H9 (cell line): ENCODE measurements around the gene MGAT5B. TPM values are rescaled to one million over a fixed set of nuclear protein-coding genes. Genes with fewer than 3 reads are reported as not detected.

Experiments
- DNase-seq: peaks from one replicate; pipeline ENCODE4 v3.0.0-alpha.2; 2017
- H2AFZ ChIP-seq: one replicate; pipeline ENCODE4 v1.6.1; 2013; ENCODE audit warnings: mild to moderate bottlenecking, low read length, control low read depth, moderate library complexity
- H2AK5ac ChIP-seq: 2 replicates; pipeline ENCODE4 v1.6.1; 2013; ENCODE audit warnings: low read length, control low read depth, mixed read lengths; ENCODE audit not compliant: insufficient read length
- H2BK120ac ChIP-seq: one replicate; pipeline ENCODE4 v1.6.1; 2013; ENCODE audit warnings: low read depth, mild to moderate bottlenecking, low read length, control low read depth, inconsistent platforms; ENCODE audit not compliant: poor library complexity, severe bottlenecking
- H2BK12ac ChIP-seq: 2 replicates; pipeline ENCODE4 v1.6.1; 2013; ENCODE audit warnings: low read length, control low read depth, mixed read lengths, low read depth; ENCODE audit not compliant: insufficient read length
- H2BK15ac ChIP-seq: 2 replicates; pipeline ENCODE4 v1.6.1; 2013; ENCODE audit warnings: low read depth, low read length, control low read depth
- H2BK20ac ChIP-seq: one replicate; pipeline ENCODE4 v1.6.1; 2013; ENCODE audit warnings: low read depth, mild to moderate bottlenecking, low read length, control low read depth, inconsistent platforms; ENCODE audit not compliant: poor library complexity, severe bottlenecking
- H2BK5ac ChIP-seq: 2 replicates; pipeline ENCODE4 v1.6.1; 2013; ENCODE audit warnings: low read length, control low read depth, mixed read lengths; ENCODE audit not compliant: insufficient read length
- H3K14ac ChIP-seq: 2 replicates; pipeline ENCODE4 v1.6.1; 2013; ENCODE audit warnings: low read length, control low read depth; ENCODE audit not compliant: insufficient read depth
- H3K18ac ChIP-seq: 2 replicates; pipeline ENCODE4 v1.6.1; 2013; ENCODE audit warnings: low read depth, mild to moderate bottlenecking, mixed read lengths, low read length, control low read depth; ENCODE audit not compliant: insufficient read length
- H3K23ac ChIP-seq: 2 replicates; pipeline ENCODE4 v1.6.1; 2013; ENCODE audit warnings: low read length, control low read depth, mixed read lengths, low read depth; ENCODE audit not compliant: insufficient read length
- H3K23me2 ChIP-seq: 2 replicates; pipeline ENCODE4 v1.6.1; 2013; ENCODE audit warnings: low read depth, mild to moderate bottlenecking, mixed read lengths, low read length, control low read depth; ENCODE audit not compliant: insufficient read length, poor library complexity, severe bottlenecking
- H3K27ac ChIP-seq: 2 replicates; pipeline ENCODE4 v1.5.1; 2013; ENCODE audit warnings: low read length, control low read depth, mixed read lengths, low read depth; ENCODE audit not compliant: insufficient read length
- H3K27me3 ChIP-seq: 2 replicates; pipeline ENCODE4 v1.6.1; 2013; ENCODE audit warnings: low read length, control low read depth, inconsistent platforms; ENCODE audit not compliant: insufficient read depth
- H3K4ac ChIP-seq: 2 replicates; pipeline ENCODE4 v1.6.1; 2013; ENCODE audit warnings: low read depth, mild to moderate bottlenecking, control low read depth, inconsistent platforms, low read length, moderate library complexity
- H3K4me1 ChIP-seq: 2 replicates; pipeline ENCODE4 v1.6.1; 2013; ENCODE audit warnings: low read length, control low read depth, inconsistent platforms; ENCODE audit not compliant: insufficient read depth
- H3K4me2 ChIP-seq: 2 replicates; pipeline ENCODE4 v1.6.1; 2013; ENCODE audit warnings: low read length, control low read depth, mixed read lengths; ENCODE audit not compliant: insufficient read length, insufficient read depth
- H3K56ac ChIP-seq: 2 replicates; pipeline ENCODE4 v1.6.1; 2013; ENCODE audit warnings: low read depth, mild to moderate bottlenecking, mixed read lengths, low read length, control low read depth; ENCODE audit not compliant: insufficient read length
- H3K79me1 ChIP-seq: 2 replicates; pipeline ENCODE4 v1.6.1; 2013; ENCODE audit warnings: low read depth, mild to moderate bottlenecking, moderate library complexity, low read length, control low read depth, inconsistent platforms; ENCODE audit not compliant: insufficient read depth, poor library complexity, severe bottlenecking
- H3K79me2 ChIP-seq: 2 replicates; pipeline ENCODE4 v1.6.1; 2013; ENCODE audit warnings: low read length, control low read depth, inconsistent platforms; ENCODE audit not compliant: insufficient read depth
- H3K9ac ChIP-seq: 2 replicates; pipeline ENCODE4 v1.6.1; 2013; ENCODE audit warnings: low read length, control low read depth, mixed read lengths; ENCODE audit not compliant: insufficient read length; ENCODE audit errors: extremely low read depth
- H3K9me3 ChIP-seq: one replicate; pipeline ENCODE4 v1.6.1; 2013; ENCODE audit warnings: low read depth, low read length, inconsistent platforms; ENCODE audit not compliant: control insufficient read depth
- H3T11ph ChIP-seq: one replicate; pipeline ENCODE4 v1.6.1; 2013; ENCODE audit warnings: mild to moderate bottlenecking, low read length, control low read depth, inconsistent platforms
- H4K20me1 ChIP-seq: one replicate; pipeline ENCODE4 v1.6.1; 2013; ENCODE audit not compliant: control insufficient read depth, insufficient read length, insufficient read depth
- H4K5ac ChIP-seq: 2 replicates; pipeline ENCODE4 v1.6.1; 2013; ENCODE audit warnings: low read depth, mild to moderate bottlenecking, mixed read lengths, low read length, control low read depth; ENCODE audit not compliant: insufficient read length
- H4K8ac ChIP-seq: replicated peaks from 2 replicates; pipeline ENCODE4 v1.6.1; 2013; ENCODE audit warnings: low read length, control low read depth, mixed read lengths, low read depth; ENCODE audit not compliant: insufficient read length
- H4K91ac ChIP-seq: 2 replicates; pipeline ENCODE4 v1.6.1; 2013; ENCODE audit warnings: low read depth, mild to moderate bottlenecking, moderate library complexity, mixed read lengths, low read length, control low read depth; ENCODE audit not compliant: insufficient read length
- H3K27ac Mint-ChIP-seq, 3 experiments: 2 replicates in 2 of 3; 3 replicates in 1 of 3; pipeline ENCODE4 v1.8.0; 2020 to 2021; ENCODE audit warnings: mixed read lengths in 3 of 3, mild to moderate bottlenecking in 1 of 3, moderate library complexity in 1 of 3
- H3K27me3 Mint-ChIP-seq: 2 replicates; pipeline ENCODE4 v1.8.0; 2021; ENCODE audit warnings: low read depth, mild to moderate bottlenecking, moderate library complexity, mixed read lengths
- H3K36me3 Mint-ChIP-seq, 3 experiments: 2 replicates in 2 of 3; 3 replicates in 1 of 3; pipeline ENCODE4 v1.8.0; 2020 to 2021; ENCODE audit warnings: low read depth in 3 of 3, mixed read lengths in 3 of 3; ENCODE audit not compliant: insufficient read depth in 1 of 3
- H3K4me1 Mint-ChIP-seq, 2 experiments: 2 replicates each; pipeline ENCODE4 v1.8.0; 2020; ENCODE audit warnings: mixed read lengths in 2 of 2
- H3K4me3 Mint-ChIP-seq, 2 experiments: 2 replicates in 1 of 2; 3 replicates in 1 of 2; pipeline ENCODE4 v1.8.0; 2020 to 2021; ENCODE audit warnings: mild to moderate bottlenecking in 2 of 2, mixed read lengths in 2 of 2, moderate library complexity in 1 of 2
- H3K9me3 Mint-ChIP-seq, 2 experiments: 2 replicates in 1 of 2; 3 replicates in 1 of 2; pipeline ENCODE4 v1.8.0; 2020; ENCODE audit warnings: mild to moderate bottlenecking in 2 of 2, mixed read lengths in 2 of 2, moderate library complexity in 1 of 2
- CTCF ChIP-seq: fragments of 200-600 bp; sonication (generic); conservative IDR thresholded peaks from 3 replicates; pipeline ENCODE4 v1.8.0; 2021; ENCODE audit warnings: antibody characterized with exemption, mild to moderate bottlenecking
- WGBS: extraction: QIAGEN DNeasy Blood & Tissue Kit; methylation state at CpG from one replicate; pipeline ENCODE4 v1.1.7; 2013; ENCODE audit warnings: missing lambda C conversion rate, low lambda C conversion rate, mixed read lengths; ENCODE audit not compliant: insufficient read length; ENCODE audit errors: extremely low coverage; 5-methylcytosine and 5-hydroxymethylcytosine counted together
- total RNA-seq: library from RNA; stranded (reverse); gene quantifications from 2 replicates; pipeline ENCODE4 v1.2.1, GENCODE V29; 2021

Gene MGAT5B
- total RNA-seq, 1 experiment from 2014 or later: 4.9 TPM

- Histone ChIP-seq H3K9ac (no peak overlapping the region), H3K27me3 (no peaks in the 10 kb centered on the region), H3K18ac (no peak overlapping the region), H3K56ac (no peak overlapping the region), H2BK120ac (no peak overlapping the region), H3K23ac (no peak overlapping the region), H3K79me1 (no peaks in the 10 kb centered on the region), H2AK5ac (no peak overlapping the region), H4K91ac (no peak overlapping the region), H3K4me2 (no peak overlapping the region), H3K9me3 (no peaks in the 10 kb centered on the region), H3K79me2 (no peaks in the 10 kb centered on the region), H2BK20ac (no peak overlapping the region), H3T11ph (no peak overlapping the region), H2BK15ac (no peak overlapping the region), H3K4ac (no peak overlapping the region), H3K27ac (no peak overlapping the region), H4K20me1 (no peaks in the 10 kb centered on the region), H3K23me2 (no peaks in the 10 kb centered on the region), H4K5ac (no peak overlapping the region), H2BK5ac (no peak overlapping the region), H3K14ac (no peak overlapping the region), H2BK12ac (no peak overlapping the region), H2AFZ (no peak overlapping the region), H4K8ac (no peak overlapping the region), H3K4me1 (no peaks in the 10 kb centered on the region)
- DNase-seq: no peak
- Mint-ChIP-seq H3K4me3 (no peak overlapping the region), H3K36me3 (peaks cover 0 to 5% (median 2%) of the 10 kb centered on the region in 3 experiments; a peak in 3 of 7 replicates), H3K27me3 (no peaks in the 10 kb centered on the region), H3K4me1 (peaks cover 18 to 32% of the 10 kb centered on the region in 2 experiments), H3K27ac (no peak overlapping the region; a peak in 1 of 7 replicates), H3K9me3 (peaks cover 0 to 3% of the 10 kb centered on the region in 2 experiments; a peak in 2 of 5 replicates)
- TF ChIP-seq CTCF: no peak
- no CpG with 5 or more reads among the region's 1 CpG for WGBS
Observed at GRCh38 chr17:76922084-76922483, 53.9 kb downstream of the MGAT5B start.
